Raji (cell line): ENCODE results near the gene CHST14.

Source experiments
- POLR2A ChIP-seq: IDR thresholded peaks from 2 replicates; pipeline ENCODE4 v1.6.1; 2011; ENCODE audit warnings: low read depth, low read length, control low read depth; ENCODE audit not compliant: insufficient read depth

The CHST14 gene

GRCh38 chr15:40437752-40438687 lies 32.8 kb upstream of the CHST14 start:
- no peak for TF ChIP-seq POLR2A

- no peak for TF ChIP-seq POLR2A
Measured at GRCh38 chr15:40438712-40439111, 32.1 kb upstream of the CHST14 start.

- TF ChIP-seq POLR2A = no peak
Measured at GRCh38 chr15:40439461-40439959, 31.3 kb upstream of the CHST14 start.

GRCh38 chr15:40439960-40440742 lies 30.6 kb upstream of the CHST14 start:
- no peak for TF ChIP-seq POLR2A

- peak; percentile 57 for TF ChIP-seq POLR2A
Measured at GRCh38 chr15:40440743-40441564, 29.8 kb upstream of the CHST14 start, which contains the start of gene BAHD1. Gene BAHD1 (plus strand): TSS chr15:40440953. CDS start chr15:40458465, 17,512 bp downstream.

GRCh38 chr15:40441565-40442531 lies 28.9 kb upstream of the CHST14 start:
- TF ChIP-seq POLR2A = no peak

- no peak for TF ChIP-seq POLR2A
Measured at GRCh38 chr15:40443255-40443654, 27.5 kb upstream of the CHST14 start.

GRCh38 chr15:40443846-40444245 lies 26.9 kb upstream of the CHST14 start:
- no peak for TF ChIP-seq POLR2A

- TF ChIP-seq POLR2A = no peak
Measured at GRCh38 chr15:40444736-40445135, 26.0 kb upstream of the CHST14 start.

GRCh38 chr15:40445421-40445922 lies 25.3 kb upstream of the CHST14 start:
- TF ChIP-seq POLR2A = no peak

- no peak for TF ChIP-seq POLR2A
Measured at GRCh38 chr15:40446144-40446543, 24.6 kb upstream of the CHST14 start.

GRCh38 chr15:40448354-40448753 lies 22.4 kb upstream of the CHST14 start:
- TF ChIP-seq POLR2A = no peak

- TF ChIP-seq POLR2A = no peak
Measured at GRCh38 chr15:40449275-40449674, 21.5 kb upstream of the CHST14 start.
